ENCODE results near the gene MXRA7.

MXRA7 gene

DNA sequence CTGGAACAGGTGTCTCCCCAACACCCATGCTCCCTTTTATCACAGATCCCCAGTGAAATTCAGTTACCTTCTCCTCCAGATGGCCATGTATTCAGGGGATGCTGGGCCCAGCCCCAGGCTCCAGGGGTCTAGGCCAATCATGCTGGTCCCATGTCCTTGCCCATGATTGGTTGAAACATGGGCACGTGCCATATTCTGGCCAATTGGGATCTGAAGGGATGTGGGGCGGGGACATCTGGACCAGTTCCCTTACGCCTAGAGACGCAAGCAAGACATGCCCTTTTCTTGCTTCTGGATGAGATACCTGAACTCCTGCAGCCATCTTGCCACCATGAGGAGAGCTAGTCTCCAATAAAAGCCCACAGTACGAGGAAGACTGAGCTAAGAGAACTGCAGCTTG, 36.2 kb downstream of the MXRA7 start:
- DNase-seq = no peak

- DNase-seq = no peak
Observed at GRCh38 chr17:76673729-76674128, 37.0 kb downstream of the MXRA7 start.

GRCh38 chr17:76672892-76673291, 37.9 kb downstream of the MXRA7 start:
- DNase-seq = no peak

DNA sequence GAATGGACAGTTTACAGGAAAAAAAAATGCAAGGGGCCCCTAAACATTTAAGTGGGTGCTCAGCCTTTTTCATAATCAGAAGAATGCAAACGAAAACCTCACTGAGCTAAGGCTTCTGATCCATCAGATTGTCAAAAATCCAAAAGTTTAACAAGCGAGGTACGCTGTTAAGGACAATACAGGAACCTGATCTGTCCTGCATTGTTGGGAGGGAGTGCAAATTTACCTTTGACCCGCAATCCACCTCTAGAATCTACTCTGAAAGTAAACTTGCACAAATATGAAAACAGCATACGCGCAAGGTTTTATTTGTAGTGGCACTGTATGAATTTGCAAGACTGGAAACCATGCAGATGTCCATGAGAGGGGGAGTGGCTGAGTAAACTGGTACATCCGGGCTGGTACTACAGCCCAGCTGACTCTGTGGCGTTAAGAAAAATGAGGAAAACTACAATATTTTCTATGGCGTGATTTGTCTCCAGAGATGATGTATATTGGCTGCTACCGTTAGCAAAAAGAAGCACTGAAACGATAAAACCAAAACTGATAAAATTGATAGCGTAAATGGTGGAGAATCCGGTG, 38.4 kb downstream of the MXRA7 start:
- DNase-seq = no peak

DNA sequence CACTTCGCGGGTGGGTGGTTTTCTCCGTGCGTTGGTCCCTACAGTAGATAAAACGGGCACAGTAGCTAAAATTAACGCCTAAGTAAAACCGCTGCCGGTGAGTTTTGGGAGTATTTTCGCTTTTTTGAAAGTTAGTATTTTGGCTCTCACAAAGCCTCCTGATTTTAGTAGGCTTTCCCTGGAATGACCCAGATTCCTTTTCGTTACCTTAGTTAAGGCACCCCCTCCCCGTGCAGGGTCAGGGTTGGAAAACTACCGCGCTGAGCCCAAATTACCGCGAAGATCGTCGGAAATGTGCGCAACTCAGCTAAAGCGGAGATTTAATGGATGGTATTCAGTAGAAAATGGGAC, 38.9 kb downstream of the MXRA7 start:
- DNase-seq = no peak

DNA sequence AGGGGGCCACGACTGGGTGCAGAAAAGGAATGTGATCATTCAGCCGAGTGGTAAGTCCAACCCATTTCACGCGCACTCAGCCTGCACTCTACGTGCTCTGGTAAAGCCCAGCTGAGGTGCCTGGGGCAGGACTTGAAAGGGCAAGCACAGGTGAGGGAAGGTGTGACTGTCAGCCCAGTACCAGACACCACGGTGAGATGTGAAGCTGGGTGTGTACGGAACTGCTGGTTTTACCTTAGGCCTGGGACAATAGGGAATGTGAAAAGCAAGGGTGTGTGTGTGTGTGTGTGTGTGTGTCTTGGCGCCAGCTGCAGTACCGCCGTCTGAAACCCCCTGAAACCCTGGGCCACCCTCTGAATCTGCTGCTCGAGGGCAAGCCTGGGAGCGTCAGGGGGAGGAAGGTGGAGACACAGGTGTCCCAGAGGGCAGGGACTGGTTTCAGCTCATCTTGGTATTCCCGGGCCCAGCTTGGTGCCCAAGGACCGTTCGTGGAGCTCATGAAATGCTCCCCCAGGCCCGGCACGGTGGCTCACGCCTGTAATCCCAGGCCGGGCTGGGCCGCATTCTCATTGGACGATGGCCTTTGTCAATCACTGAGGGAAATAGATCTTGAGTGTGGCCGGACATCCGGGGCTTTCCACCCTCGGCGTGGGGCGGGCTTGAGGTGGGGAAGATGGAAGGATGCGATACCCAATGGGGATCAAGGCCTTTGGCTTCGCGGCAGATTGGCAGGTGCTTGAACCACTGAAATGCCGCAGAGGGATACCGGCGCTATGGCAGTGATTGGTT, 39.4 kb downstream of the MXRA7 start:
- DNase-seq = peak; percentile 99

GRCh38 chr17:76670718-76671122, 40.0 kb downstream of the MXRA7 start:
- DNase-seq = no peak

- DNase-seq = no peak
Observed at GRCh38 chr17:76670020-76670717, 40.6 kb downstream of the MXRA7 start.

DNA sequence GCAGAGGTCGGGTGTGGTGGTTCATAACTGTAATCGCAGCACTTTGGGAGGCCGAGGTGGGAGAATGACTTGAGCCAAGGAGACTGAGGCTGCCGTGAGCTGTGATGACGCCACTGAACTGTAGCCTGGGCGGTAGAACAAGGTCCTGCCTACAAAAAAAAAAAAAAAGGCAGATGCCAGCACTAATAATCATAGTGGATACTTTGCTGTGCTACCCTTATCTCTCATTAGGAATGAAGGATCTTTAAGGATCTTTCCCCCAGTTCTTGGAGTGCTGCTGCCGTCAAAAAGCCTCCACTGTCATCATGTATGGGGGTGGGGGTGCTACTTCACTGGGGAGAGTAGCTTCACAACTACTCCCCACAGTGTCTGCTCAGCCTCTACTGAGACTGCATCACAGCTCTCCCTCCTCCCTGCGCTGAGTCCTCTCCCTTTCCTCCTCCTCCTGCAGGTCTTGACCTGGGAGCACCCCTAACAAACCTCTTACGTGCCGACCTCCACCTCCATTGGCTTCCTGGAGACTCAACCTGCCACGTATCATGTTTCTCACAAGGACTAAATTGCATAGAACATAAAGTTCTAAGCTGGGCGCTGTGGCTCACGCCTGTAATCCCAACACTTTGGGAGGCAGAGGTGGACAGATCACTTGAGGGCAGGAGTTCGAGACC, 42.8 kb downstream of the MXRA7 start:
- no peak for DNase-seq

GRCh38 chr17:76667491-76667755, 43.3 kb downstream of the MXRA7 start:
- no peak for DNase-seq

DNA sequence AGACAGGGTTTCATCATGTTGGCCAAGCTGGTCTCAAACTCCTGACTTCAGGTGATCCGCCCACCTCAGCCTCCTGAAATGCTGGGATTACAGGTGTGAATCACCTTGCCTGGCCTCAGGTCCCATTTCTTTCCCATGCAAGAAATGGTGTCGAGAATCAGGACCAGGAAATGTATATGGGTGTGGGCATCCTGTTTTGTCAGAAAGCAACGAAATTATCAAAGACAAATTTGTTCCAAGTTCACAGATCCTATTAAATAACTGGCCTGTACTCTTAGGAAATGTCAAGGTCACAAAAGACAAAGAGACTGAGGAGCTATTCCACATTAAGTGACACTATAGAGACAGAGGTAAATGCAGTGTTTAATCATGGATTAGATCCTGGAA, 50.1 kb downstream of the MXRA7 start:
- DNase-seq = no peak

DNA sequence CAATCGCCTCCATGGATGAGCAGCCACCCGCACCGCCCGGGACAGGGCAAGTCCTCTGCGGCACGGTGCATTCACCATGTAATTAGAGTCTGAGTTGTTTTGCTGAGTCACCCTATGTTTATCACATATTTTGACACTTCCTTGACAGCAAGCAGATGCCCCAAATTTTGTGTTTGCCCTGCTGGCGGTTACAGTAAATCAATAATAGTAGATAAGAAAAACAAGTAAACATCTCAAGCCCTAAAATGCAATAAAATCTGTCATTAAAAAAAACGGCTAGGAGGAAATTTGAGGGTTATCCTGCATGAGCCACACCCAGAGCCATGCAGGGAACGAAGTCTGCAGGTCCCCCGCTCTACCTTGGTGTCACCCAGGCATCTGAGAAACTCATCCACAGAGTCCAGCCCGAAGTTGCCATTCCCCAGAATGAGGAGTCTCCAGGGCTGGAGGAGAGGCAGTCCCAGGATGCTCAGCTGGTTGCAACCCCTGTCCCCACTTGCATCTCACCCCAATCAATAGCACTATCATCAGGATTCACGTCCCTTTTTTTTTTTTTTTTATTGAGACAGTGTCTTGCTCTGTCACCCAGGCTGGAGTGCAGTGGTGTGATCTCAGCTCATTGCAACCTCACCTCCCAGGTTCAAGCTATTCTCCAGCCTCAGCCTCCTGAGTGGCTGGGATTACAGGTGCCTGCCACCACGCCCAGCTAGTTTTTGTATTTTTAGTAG, 50.7 kb downstream of the MXRA7 start:
- no peak for DNase-seq

DNA sequence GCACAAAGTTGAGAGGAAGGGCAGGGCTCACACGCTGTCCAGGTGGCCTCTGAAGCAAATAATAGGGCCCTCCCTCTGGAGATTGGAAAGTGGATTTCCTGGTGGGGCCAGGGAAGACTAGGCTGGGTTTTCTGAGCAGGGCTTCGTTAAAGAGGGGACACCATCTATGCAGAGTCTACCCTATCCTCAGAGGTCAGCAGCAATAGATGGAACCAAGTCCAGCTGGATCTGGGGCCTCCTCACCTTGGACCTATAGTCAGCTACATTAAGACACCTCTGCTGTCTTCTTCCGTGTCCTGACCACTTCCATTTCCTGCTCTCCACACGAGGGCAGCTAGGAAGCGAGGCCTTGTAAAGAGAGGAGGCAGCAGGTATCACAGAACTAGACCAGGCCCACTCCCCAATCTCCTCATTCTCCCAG, 52.5 kb downstream of the MXRA7 start:
- no peak for DNase-seq

- no peak for DNase-seq
Observed at GRCh38 chr17:76657505-76658241, 53.1 kb downstream of the MXRA7 start.

DNA sequence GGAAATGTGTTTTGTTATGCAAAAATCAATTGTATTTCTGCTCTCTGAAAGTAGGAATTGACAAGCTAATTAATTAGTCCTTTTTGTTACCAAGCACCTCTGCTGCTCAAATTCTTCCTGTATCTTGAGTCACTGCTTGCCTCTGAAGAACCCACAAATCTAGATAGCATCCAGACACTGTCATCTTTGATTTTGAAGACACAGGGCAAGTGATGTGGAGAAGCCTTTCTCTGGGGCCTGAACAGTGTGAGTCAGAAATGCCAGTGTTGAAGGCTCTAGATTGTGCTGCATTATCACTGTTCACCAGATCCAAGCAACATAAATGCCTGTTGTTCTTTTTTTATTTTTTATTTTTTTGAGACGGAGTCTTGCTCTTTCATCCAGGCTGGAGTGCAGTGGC, 56.4 kb downstream of the MXRA7 start:
- no peak for DNase-seq

- no peak for DNase-seq
Observed at GRCh38 chr17:76650504-76650903, 60.3 kb downstream of the MXRA7 start.

DNA sequence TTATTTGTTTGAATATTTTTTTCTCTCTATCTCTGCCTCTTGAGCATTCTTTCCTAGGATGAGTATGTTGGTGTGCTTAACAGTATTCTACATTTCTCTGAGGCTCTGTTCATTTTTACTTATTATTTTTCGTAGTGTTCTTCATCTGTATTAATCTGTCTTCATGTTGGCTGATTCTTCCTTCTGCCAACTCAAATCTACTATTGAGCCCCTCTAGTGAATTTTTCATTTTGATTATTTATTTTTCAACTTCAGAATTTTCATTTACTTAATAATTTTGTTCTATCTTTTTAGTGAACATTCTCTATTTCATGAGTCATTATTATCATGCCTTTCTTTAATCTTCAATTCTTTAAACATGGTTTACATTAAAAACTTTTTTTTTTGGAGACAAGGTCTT, 64.1 kb downstream of the MXRA7 start:
- no peak for DNase-seq

DNA sequence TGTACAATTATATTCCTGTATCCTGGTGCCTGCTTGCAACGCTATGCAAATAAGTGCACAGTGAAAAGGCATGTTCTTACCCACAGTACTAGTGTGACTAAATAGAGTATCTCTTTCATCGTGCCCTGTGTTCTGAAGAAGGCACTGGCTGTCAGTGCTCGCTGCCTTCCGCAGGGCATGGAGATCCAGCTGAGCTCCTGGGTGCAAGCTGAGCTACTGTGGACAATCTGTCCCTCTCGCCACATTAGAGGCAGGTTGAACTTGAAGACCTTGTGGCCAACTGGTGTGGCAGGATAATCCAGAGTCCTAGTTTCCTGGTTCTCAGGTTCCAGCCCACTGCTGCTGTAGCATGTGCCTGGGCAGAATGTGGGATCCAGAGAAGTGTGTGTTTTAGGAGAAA, 65.3 kb downstream of the MXRA7 start:
- no peak for DNase-seq

GRCh38 chr17:76644995-76645394, 65.8 kb downstream of the MXRA7 start:
- no peak for DNase-seq

DNA sequence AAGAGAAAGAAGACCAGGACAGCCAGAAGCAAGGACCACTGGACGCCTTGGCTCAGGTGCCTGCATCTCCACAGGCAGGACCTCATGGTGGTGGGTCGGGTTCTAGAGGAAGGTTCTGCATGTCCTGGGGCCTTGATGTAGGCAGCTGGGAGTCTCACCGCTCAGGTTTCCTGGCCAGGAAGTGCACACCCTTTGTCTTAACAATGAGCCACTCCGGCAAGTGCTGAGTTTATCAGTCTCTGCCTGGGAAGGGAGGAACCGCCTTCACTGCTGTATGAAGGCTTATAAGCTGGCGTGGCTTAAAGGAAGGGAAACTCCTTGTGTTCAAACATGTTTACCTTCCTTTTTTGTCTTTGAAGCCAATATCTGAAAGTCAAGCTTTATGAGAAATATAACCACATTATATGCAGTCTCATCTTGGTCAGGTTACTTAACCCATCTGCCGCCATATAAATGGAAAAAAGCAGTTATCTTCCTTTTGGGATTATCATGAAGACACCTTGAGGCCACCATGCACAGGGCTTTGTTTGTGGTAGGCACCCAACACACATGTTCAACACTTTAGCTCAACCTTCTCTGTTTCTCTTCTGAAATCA, 67.1 kb downstream of the MXRA7 start, which contains the start of gene ST6GALNAC1:
ST6GALNAC1 (minus strand) TSS at position 205 of the 596 bp plus-strand sequence; CDS start at position 86, 119 bp downstream.
- no peak for DNase-seq

- no peak for DNase-seq
Observed at GRCh38 chr17:76642994-76643393, 67.8 kb downstream of the MXRA7 start.

DNA sequence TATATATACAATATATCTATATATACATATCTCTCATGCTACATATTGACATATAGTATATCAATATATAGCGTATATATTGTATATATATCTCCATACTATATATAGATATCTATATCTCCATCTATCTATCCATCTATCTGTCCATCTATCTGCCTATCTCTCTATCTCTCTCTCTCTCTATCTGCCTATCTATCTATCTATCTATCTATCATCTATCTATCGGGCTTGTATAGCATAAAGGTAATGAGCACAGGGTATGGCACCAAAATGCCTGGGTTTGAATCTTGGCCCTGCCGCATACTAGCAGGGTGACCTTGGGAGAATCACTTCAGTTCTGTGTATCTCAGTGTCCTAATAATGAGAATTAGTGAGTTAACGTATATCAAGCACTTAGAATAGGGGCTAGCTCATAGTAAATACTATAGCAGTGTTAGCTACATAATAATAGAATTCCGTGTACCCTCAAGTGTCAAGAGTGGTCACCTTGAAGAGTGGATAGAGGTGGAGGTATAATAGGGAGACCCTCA, 68.7 kb downstream of the MXRA7 start:
- no peak for DNase-seq

Data from T1000 (cell line).